ENCODE results near the gene PHACTR3. TPM values are rescaled to one million over a fixed set of nuclear protein-coding genes. Genes with fewer than 3 reads are reported as not detected.

PHACTR3 gene
- polyA plus RNA-seq, 2 of the 4 experiments (the other 2 are of a cell fraction) = not detected

GRCh38 chr20:59620860-59621505 lies 16.6 kb downstream of the PHACTR3 start:
- Histone ChIP-seq H3K27ac (no peak overlapping the region), H3K4me3 (no peak overlapping the region), H3K4me1 (no peaks in the 10 kb centered on the region), H3K9me3 (no peaks in the 10 kb centered on the region), H3K4me2 (no peak overlapping the region)
- CTCF ChIA-PET = interaction anchor here (0.6 kb wide), 1 partner anchor 1184 kb away, joined by 4 read pairs; no protein-coding TSS in a partner anchor
- ATAC-seq = peak; percentile 17 to 41; a peak in 2 of 6 replicates
- 6% methylated on average over 8 of the region's 11 CpGs for WGBS (ENCODE audit: missing lambda C conversion rate)
- FAIRE-seq = no peak
- POLR2A ChIA-PET = no interaction called here
- TF ChIP-seq ZSCAN20 (CRISPR knock-in tag; IDR thresholded peaks at IDR 0.05) = no peak
- TF ChIP-seq GATA3 (IDR thresholded peaks at IDR 0.05; ENCODE audit: borderline replicate concordance) = no peak
- TF ChIP-seq CHD4 (IDR thresholded peaks at IDR 0.05; ENCODE audit: borderline replicate concordance) = no peak
- TF ChIP-seq EHF (CRISPR knock-in tag; IDR thresholded peaks at IDR 0.05) = no peak
- TF ChIP-seq, protein P1, sequence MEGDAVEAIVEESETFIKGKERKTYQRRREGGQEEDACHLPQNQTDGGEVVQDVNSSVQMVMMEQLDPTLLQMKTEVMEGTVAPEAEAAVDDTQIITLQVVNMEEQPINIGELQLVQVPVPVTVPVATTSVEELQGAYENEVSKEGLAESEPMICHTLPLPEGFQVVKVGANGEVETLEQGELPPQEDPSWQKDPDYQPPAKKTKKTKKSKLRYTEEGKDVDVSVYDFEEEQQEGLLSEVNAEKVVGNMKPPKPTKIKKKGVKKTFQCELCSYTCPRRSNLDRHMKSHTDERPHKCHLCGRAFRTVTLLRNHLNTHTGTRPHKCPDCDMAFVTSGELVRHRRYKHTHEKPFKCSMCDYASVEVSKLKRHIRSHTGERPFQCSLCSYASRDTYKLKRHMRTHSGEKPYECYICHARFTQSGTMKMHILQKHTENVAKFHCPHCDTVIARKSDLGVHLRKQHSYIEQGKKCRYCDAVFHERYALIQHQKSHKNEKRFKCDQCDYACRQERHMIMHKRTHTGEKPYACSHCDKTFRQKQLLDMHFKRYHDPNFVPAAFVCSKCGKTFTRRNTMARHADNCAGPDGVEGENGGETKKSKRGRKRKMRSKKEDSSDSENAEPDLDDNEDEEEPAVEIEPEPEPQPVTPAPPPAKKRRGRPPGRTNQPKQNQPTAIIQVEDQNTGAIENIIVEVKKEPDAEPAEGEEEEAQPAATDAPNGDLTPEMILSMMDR (IDR thresholded peaks at IDR 0.05) = no peak
- no peak for TF ChIP-seq FOXS1 (CRISPR knock-in tag; IDR thresholded peaks at IDR 0.05)
- TF ChIP-seq HEYL (CRISPR knock-in tag; IDR thresholded peaks at IDR 0.05) = no peak
- TF ChIP-seq, protein P2, sequence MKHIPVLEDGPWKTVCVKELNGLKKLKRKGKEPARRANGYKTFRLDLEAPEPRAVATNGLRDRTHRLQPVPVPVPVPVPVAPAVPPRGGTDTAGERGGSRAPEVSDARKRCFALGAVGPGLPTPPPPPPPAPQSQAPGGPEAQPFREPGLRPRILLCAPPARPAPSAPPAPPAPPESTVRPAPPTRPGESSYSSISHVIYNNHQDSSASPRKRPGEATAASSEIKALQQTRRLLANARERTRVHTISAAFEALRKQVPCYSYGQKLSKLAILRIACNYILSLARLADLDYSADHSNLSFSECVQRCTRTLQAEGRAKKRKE (CRISPR knock-in tag; IDR thresholded peaks at IDR 0.05; ENCODE audit: low read depth) = no peak
- no peak for TF ChIP-seq KDM5A (IDR thresholded peaks at IDR 0.05)
- no peak for TF ChIP-seq NR3C1 (IDR thresholded peaks at IDR 0.05)
- no peak for TF ChIP-seq RAD21 (conservative IDR thresholded peaks at IDR 0.05 in 1 of 2, IDR thresholded peaks at IDR 0.05 in 1 of 2)
- TF ChIP-seq RCOR1 (IDR thresholded peaks at IDR 0.05; ENCODE audit: low read depth, low read length) = no peak
- TF ChIP-seq MAZ (IDR thresholded peaks at IDR 0.05; ENCODE audit: borderline replicate concordance, low read depth, low read length) = no peak
- TF ChIP-seq KDM1A (IDR thresholded peaks at IDR 0.05; ENCODE audit: low read depth) = no peak
- no peak for TF ChIP-seq SREBF2 (IDR thresholded peaks at IDR 0.05)
- no peak for TF ChIP-seq E2F6 (IDR thresholded peaks at IDR 0.05; ENCODE audit: borderline replicate concordance, low read depth)
- TF ChIP-seq USF2 (IDR thresholded peaks at IDR 0.05) = no peak
- no peak for DNase-seq (ENCODE audit: low read depth in 1 of 2, low spot score in 1 of 2)

DNA sequence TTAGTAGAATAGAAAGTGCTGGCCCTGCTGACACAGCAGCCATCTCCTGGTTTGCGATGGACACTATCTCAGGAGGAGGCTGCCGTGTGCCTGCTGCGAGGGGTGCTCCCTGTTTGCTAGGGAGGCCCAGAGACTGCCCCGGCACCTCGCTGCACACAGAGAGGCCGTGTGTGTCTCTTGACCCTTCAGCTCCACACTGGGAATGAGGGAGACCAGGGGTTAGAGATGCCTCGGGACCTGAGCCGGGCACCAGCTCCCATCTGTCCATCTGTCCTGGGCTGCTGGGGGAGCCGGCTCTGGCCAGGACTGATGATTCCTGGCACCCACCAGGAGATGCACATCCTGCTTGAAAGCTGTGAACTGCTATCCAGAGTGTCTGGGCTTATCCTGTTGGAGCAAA lies 18.2 kb downstream of the PHACTR3 start:
- WGBS (ENCODE audit: missing lambda C conversion rate) = no CpG with 5 or more reads among the region's 9 CpGs
- Histone ChIP-seq H3K9me3 (no peaks in the 10 kb centered on the region), H3K4me1 (no peaks in the 10 kb centered on the region), H3K27ac (no peak overlapping the region), H3K4me3 (no peak overlapping the region), H3K4me2 (no peak overlapping the region)
- POLR2A ChIA-PET = no interaction called here
- CTCF ChIA-PET = no interaction called here
- DNase-seq (ENCODE audit: low read depth in 1 of 2, low spot score in 1 of 2) (no peak), FAIRE-seq (no peak), ATAC-seq (no peak)
- no peak for TF ChIP-seq PHF8 (IDR thresholded peaks at IDR 0.05; ENCODE audit: borderline replicate concordance, low read depth)
- TF ChIP-seq POLR2A (IDR thresholded peaks at IDR 0.05; ENCODE audit: low read length) = no peak

- ChIA-PET POLR2A (no interaction called here), CTCF (interaction anchor here (1.3 kb wide), 1 partner anchor 25 kb away, joined by 4 read pairs; no protein-coding TSS in a partner anchor)
- Histone ChIP-seq H3K4me2 (no peak overlapping the region), H3K4me3 (no peak overlapping the region), H3K9me3 (no peaks in the 10 kb centered on the region), H3K27ac (no peak overlapping the region), H3K4me1 (no peaks in the 10 kb centered on the region)
- ATAC-seq (no peak), DNase-seq (ENCODE audit: low read depth in 1 of 2, low spot score in 1 of 2) (no peak), FAIRE-seq (no peak)
- WGBS (ENCODE audit: missing lambda C conversion rate) = 29% methylated on average over 13 of the region's 13 CpGs
- TF ChIP-seq CBX8 (IDR thresholded peaks at IDR 0.05) (no peak), NPAS2 (CRISPR knock-in tag; IDR thresholded peaks at IDR 0.05; ENCODE audit: borderline replicate concordance) (no peak), NR3C1 (IDR thresholded peaks at IDR 0.05) (no peak), GATA3 (IDR thresholded peaks at IDR 0.05; ENCODE audit: borderline replicate concordance) (no peak), EP300 (IDR thresholded peaks at IDR 0.05) (no peak), POLR2A (IDR thresholded peaks at IDR 0.05; ENCODE audit: low read length) (no peak), REST (IDR thresholded peaks at IDR 0.05) (no peak), FOSB (CRISPR knock-in tag; IDR thresholded peaks at IDR 0.05) (no peak), PHF8 (IDR thresholded peaks at IDR 0.05; ENCODE audit: borderline replicate concordance, low read depth) (no peak)
- TF ChIP-seq, protein P2 (CRISPR knock-in tag; IDR thresholded peaks at IDR 0.05; ENCODE audit: low read depth) = no peak
Measured at GRCh38 chr20:59623133-59623532, 18.8 kb downstream of the PHACTR3 start.

Measured in A549 (cell line).